Measurements from ENCODE around the gene GRM5.
"Not testable (repeated sequence)": the region's sequence is repeated elsewhere in the genome, so short reads cannot be mapped to it uniquely, and the experiment has no call there.

- TF ChIP-seq POLR2AphosphoS5 (IDR thresholded peaks at IDR 0.05; ENCODE audit: insufficient read depth in 1 of 2, low read depth in 1 of 2); CTCF (IDR thresholded peaks at IDR 0.05): not testable (repeated sequence)
Measured at GRCh38 chr11:89057406-89057805, 8.4 kb downstream of the GRM5 start.

All from vagina (tissue), 2 donors.